ENCODE results near the gene MAVS.
A peak's percentile ranks its signal among the peaks of the same experiment; 100 is the strongest.

MAVS gene

DNA sequence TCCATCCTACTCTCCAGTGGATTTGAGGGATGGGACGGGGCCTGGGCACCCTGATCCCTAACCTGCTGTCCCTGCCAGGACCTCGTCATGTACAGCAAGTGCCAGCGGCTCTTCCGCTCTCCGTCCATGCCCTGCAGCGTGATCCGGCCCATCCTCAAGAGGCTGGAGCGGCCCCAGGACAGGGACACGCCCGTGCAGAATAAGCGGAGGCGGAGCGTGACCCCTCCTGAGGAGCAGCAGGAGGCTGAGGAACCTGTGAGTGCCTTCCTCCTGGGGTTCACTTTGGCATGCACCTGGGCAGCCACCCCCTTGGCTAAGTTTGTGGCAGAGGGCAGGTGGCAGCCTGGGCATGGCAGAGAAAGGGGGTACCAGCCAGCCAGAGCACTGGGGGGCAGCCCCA is 44.8 kb upstream of the MAVS start:
- Histone ChIP-seq H3K4me2 (peak overlapping the region; percentile 57 to 88 (median 74)), H3K9ac (0 out of 22 replicates have a peak overlapping the region, but pooled peaks of 1 of the 11 experiments have one; percentile 4), H3K36me3 (peaks cover 56 to 94% (median 77%) of the 10 kb centered on the region in 11 experiments), H3K4me3 (no peak overlapping the region), H4K20me1 (peaks cover 0 to 20% (median 0%) of the 10 kb centered on the region in 11 experiments; a peak in 4 of 22 replicates), H3K9me3 (replicated peaks in 1 of 11) (no peaks in the 10 kb centered on the region), H3K4me1 (peaks cover 74 to 100% (median 93%) of the 10 kb centered on the region in 10 experiments), H3K27ac (peak overlapping the region in 4 of 11 experiments; percentile 32 to 55 (median 46); a peak in 7 of 22 replicates), H3K27me3 (no peaks in the 10 kb centered on the region)
- TF ChIP-seq Cebpa-rat (IDR thresholded peaks at IDR 0.05) = no peak

GRCh38 chr20:3802524-3803239 is 44.0 kb upstream of the MAVS start:
- peak overlapping the region in 3 of 11 experiments; percentile 0 to 36 (median 4); a peak in 4 of 22 replicates for H3K9ac ChIP-seq
- H4K20me1 ChIP-seq = peaks cover 0 to 15% (median 0%) of the 10 kb centered on the region in 11 experiments; a peak in 3 of 22 replicates
- H3K4me2 ChIP-seq = peak overlapping the region; percentile 57 to 88 (median 74)
- peaks cover 56 to 90% (median 77%) of the 10 kb centered on the region in 11 experiments for H3K36me3 ChIP-seq
- peak overlapping the region in 6 of 11 experiments; percentile 0 to 55 (median 37); a peak in 10 of 22 replicates for H3K27ac ChIP-seq
- H3K27me3 ChIP-seq = no peaks in the 10 kb centered on the region
- H3K9me3 ChIP-seq (replicated peaks in 1 of 11) = no peaks in the 10 kb centered on the region
- TF ChIP-seq Cebpa-rat (IDR thresholded peaks at IDR 0.05) = peak in 1 of 11 experiments; percentile 42; a peak in 1 of 22 replicates
- H3K4me3 ChIP-seq = peak overlapping the region in 1 of 10 experiments; percentile 7; a peak in 1 of 20 replicates
- peaks cover 74 to 100% (median 93%) of the 10 kb centered on the region in 10 experiments for H3K4me1 ChIP-seq

DNA sequence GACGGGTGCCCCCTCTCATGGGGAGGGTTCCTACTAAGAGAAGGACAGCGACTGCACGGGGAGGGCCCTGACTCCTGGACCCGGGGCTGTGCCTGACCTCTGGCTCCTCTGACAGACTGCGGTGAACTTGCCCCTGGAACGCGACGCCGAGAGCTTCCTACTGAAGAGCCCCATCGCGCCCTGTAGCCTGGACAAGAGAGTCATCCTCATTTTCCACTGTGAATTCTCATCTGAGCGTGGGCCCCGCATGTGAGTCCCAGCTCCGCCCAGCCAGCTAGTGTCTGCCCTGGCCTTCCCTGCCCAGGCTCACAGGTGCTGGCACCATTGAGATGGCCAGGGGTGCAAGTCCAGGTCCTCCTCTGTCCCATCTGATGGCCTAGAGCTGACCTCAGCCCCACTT is 43.3 kb upstream of the MAVS start:
- H3K4me3 ChIP-seq = peak overlapping the region in 1 of 10 experiments; percentile 7; a peak in 1 of 20 replicates
- H3K27me3 ChIP-seq = no peaks in the 10 kb centered on the region
- H3K9me3 ChIP-seq (replicated peaks in 1 of 11) = no peaks in the 10 kb centered on the region
- H3K9ac ChIP-seq = 0 out of 22 replicates have a peak overlapping the region, but pooled peaks of 1 of the 11 experiments have one; percentile 0
- H3K36me3 ChIP-seq = peaks cover 56 to 84% (median 75%) of the 10 kb centered on the region in 11 experiments
- TF ChIP-seq Cebpa-rat (IDR thresholded peaks at IDR 0.05) = no peak
- peak overlapping the region in 5 of 11 experiments; percentile 0 to 55 (median 32); a peak in 6 of 22 replicates for H3K27ac ChIP-seq
- peaks cover 72 to 100% (median 92%) of the 10 kb centered on the region in 10 experiments for H3K4me1 ChIP-seq
- H4K20me1 ChIP-seq = peaks cover 0 to 15% (median 0%) of the 10 kb centered on the region in 11 experiments; a peak in 3 of 22 replicates
- H3K4me2 ChIP-seq = peak overlapping the region; percentile 57 to 88 (median 74)

- Histone ChIP-seq H3K4me3 (no peak overlapping the region), H3K27ac (peak overlapping the region in 4 of 11 experiments; percentile 8 to 55 (median 41); a peak in 5 of 22 replicates), H3K36me3 (peaks cover 56 to 79% (median 70%) of the 10 kb centered on the region in 11 experiments)
Observed at GRCh38 chr20:3803854-3804253, 42.8 kb upstream of the MAVS start.

GRCh38 chr20:3804254-3804751 is 42.3 kb upstream of the MAVS start:
- Histone ChIP-seq H3K27ac (peak overlapping the region in 5 of 11 experiments; percentile 0 to 55 (median 32); a peak in 2 of 22 replicates), H3K4me1 (peaks cover 61 to 93% (median 83%) of the 10 kb centered on the region in 10 experiments), H3K36me3 (peaks cover 56 to 74% (median 66%) of the 10 kb centered on the region in 11 experiments), H3K9me3 (replicated peaks in 1 of 11) (no peaks in the 10 kb centered on the region), H3K27me3 (no peaks in the 10 kb centered on the region), H4K20me1 (peaks cover 0 to 15% (median 0%) of the 10 kb centered on the region in 11 experiments; a peak in 3 of 22 replicates), H3K4me3 (no peak overlapping the region), H3K9ac (no peak overlapping the region), H3K4me2 (peak overlapping the region; percentile 21 to 88 (median 74); a peak in 21 of 22 replicates)
- TF ChIP-seq Cebpa-rat (IDR thresholded peaks at IDR 0.05) = no peak; a peak in 1 of 22 replicates

More at GRCh38 chr20:3803854-3804253, 42.8 kb upstream of the MAVS start:
- Histone ChIP-seq H3K9ac (no peak overlapping the region), H3K27me3 (no peaks in the 10 kb centered on the region), H3K4me1 (peaks cover 66 to 97% (median 86%) of the 10 kb centered on the region in 10 experiments), H4K20me1 (peaks cover 0 to 15% (median 0%) of the 10 kb centered on the region in 11 experiments; a peak in 3 of 22 replicates), H3K4me2 (peak overlapping the region; percentile 21 to 88 (median 74); a peak in 21 of 22 replicates), H3K9me3 (replicated peaks in 1 of 11) (no peaks in the 10 kb centered on the region)
- TF ChIP-seq Cebpa-rat (IDR thresholded peaks at IDR 0.05) = no peak

DNA sequence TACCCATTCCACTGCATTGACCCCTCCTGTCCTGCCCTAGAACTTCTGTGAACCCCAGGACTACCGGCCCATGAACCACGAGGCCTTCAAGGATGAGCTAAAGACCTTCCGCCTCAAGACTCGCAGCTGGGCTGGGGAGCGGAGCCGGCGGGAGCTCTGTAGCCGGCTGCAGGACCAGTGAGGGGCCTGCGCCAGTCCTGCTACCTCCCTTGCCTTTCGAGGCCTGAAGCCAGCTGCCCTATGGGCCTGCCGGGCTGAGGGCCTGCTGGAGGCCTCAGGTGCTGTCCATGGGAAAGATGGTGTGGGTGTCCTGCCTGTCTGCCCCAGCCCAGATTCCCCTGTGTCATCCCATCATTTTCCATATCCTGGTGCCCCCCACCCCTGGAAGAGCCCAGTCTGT is 41.9 kb upstream of the MAVS start:
- Histone ChIP-seq H3K4me2 (peak overlapping the region in 6 of 11 experiments; percentile 18 to 93 (median 81); a peak in 13 of 22 replicates), H3K4me3 (no peak overlapping the region), H3K27me3 (no peaks in the 10 kb centered on the region), H3K9ac (no peak overlapping the region), H3K9me3 (replicated peaks in 1 of 11) (no peaks in the 10 kb centered on the region), H4K20me1 (peaks cover 0 to 15% (median 0%) of the 10 kb centered on the region in 11 experiments; a peak in 2 of 22 replicates), H3K4me1 (peaks cover 57 to 91% (median 80%) of the 10 kb centered on the region in 10 experiments), H3K36me3 (peaks cover 56 to 69% (median 63%) of the 10 kb centered on the region in 11 experiments), H3K27ac (peak overlapping the region in 4 of 11 experiments; percentile 20 to 66 (median 43); a peak in 7 of 22 replicates)
- TF ChIP-seq Cebpa-rat (IDR thresholded peaks at IDR 0.05) = no peak

DNA sequence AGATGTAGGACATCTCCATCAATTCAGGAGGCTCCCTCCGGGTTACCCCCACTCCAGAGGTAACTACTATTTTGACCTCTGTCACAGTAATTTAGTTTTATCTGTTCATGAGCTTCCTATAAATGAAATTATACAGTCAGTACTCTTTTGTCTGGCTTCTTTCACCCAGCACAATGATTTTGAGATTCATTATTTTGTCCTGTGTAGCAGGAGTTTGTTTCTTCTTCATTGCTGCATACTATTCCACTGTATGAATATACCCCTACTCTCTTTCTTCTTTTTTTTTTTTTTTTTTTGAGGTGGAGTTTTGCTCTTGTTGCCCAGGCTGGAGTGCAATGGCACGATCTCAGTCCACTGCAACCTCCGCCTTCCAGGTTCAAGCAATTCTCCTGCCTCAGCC is 38.1 kb upstream of the MAVS start:
- Histone ChIP-seq H4K20me1 (no peaks in the 10 kb centered on the region), H3K4me3 (no peak overlapping the region), H3K4me2 (peak overlapping the region in 6 of 11 experiments; percentile 73 to 93 (median 82); a peak in 10 of 22 replicates), H3K9ac (peak overlapping the region in 2 of 11 experiments; percentile 48 to 57; a peak in 3 of 22 replicates), H3K36me3 (peaks cover 22 to 32% (median 26%) of the 10 kb centered on the region in 11 experiments), H3K4me1 (peaks cover 40 to 95% (median 74%) of the 10 kb centered on the region in 10 experiments), H3K9me3 (replicated peaks in 1 of 11) (no peaks in the 10 kb centered on the region), H3K27me3 (no peaks in the 10 kb centered on the region), H3K27ac (peak overlapping the region in 6 of 11 experiments; percentile 64 to 84 (median 73); a peak in 9 of 22 replicates)
- no peak for TF ChIP-seq Cebpa-rat (IDR thresholded peaks at IDR 0.05)

GRCh38 chr20:3811467-3812258 is 35.0 kb upstream of the MAVS start:
- no peaks in the 10 kb centered on the region for H3K9me3 ChIP-seq (replicated peaks in 1 of 11)
- peak overlapping the region in 5 of 10 experiments; percentile 4 to 34 (median 32); a peak in 6 of 20 replicates for H3K4me3 ChIP-seq
- H3K36me3 ChIP-seq = peaks cover 0 to 2% (median 0%) of the 10 kb centered on the region in 11 experiments; a peak in 3 of 22 replicates
- no peaks in the 10 kb centered on the region for H3K27me3 ChIP-seq
- H3K27ac ChIP-seq = peak overlapping the region; percentile 58 to 79 (median 68); a peak in 20 of 22 replicates
- H3K4me1 ChIP-seq = peaks cover 39 to 70% (median 56%) of the 10 kb centered on the region in 10 experiments
- TF ChIP-seq Cebpa-rat (IDR thresholded peaks at IDR 0.05) = peak; percentile 71 to 90 (median 81); a peak in 21 of 22 replicates
- peak overlapping the region; percentile 37 to 66 (median 59); a peak in 20 of 22 replicates for H3K9ac ChIP-seq
- peak overlapping the region; percentile 56 to 86 (median 73) for H3K4me2 ChIP-seq
- H4K20me1 ChIP-seq = no peaks in the 10 kb centered on the region

Data from BLaER1 treated with 17β-estradiol and CSF1 and Interleukin-3, amounts not matched to agents 10 nM and 100 nM (cell line).